SK-N-SH treated with all-trans-retinoic acid at 6 μM for 48 hours (cell line): Measurements from ENCODE around the gene WAC.

ENCODE experiments used
- ARNTL ChIP-seq: fragments of 450-650 bp; formaldehyde crosslinking; IDR thresholded peaks from 2 replicates; pipeline ENCODE4 v1.5.0; 2020; ENCODE audit warnings: low read depth, mild to moderate bottlenecking, moderate library complexity, borderline replicate concordance
- CSRNP3 ChIP-seq: fragments of 250-450 bp; sonication (Bioruptor Pico); IDR thresholded peaks from 2 replicates; pipeline ENCODE4 v1.5.1; 2021; ENCODE audit warnings: mild to moderate bottlenecking, moderate library complexity
- GLIS3 ChIP-seq: fragments of 250-450 bp; sonication (Bioruptor Pico); IDR thresholded peaks from 2 replicates; pipeline ENCODE4 v1.5.0; 2020; ENCODE audit warnings: mild to moderate bottlenecking, moderate library complexity
- PATZ1 ChIP-seq: fragments of 250-450 bp; sonication (Bioruptor Pico); IDR thresholded peaks from 2 replicates; pipeline ENCODE4 v1.8.0; 2020; ENCODE audit warnings: mild to moderate bottlenecking, moderate library complexity, borderline replicate concordance
- RARB ChIP-seq: fragments of 250-450 bp; sonication (Bioruptor Pico); IDR thresholded peaks from 2 replicates; pipeline ENCODE4 v1.8.0; 2021; ENCODE audit warnings: mild to moderate bottlenecking, moderate library complexity
- ZNF70 ChIP-seq: fragments of 450-650 bp; formaldehyde crosslinking; IDR thresholded peaks from 2 replicates; pipeline ENCODE4 v1.5.0; 2020; ENCODE audit warnings: mild to moderate bottlenecking, moderate library complexity
- ZNF8 ChIP-seq: fragments of 450-650 bp; formaldehyde crosslinking; IDR thresholded peaks from 2 replicates; pipeline ENCODE4 v1.5.0; 2020; ENCODE audit warnings: mild to moderate bottlenecking, moderate library complexity
- TF ChIP-seq, protein P1 (sequence below): fragments of 250-450 bp; sonication (Bioruptor Pico); IDR thresholded peaks from 2 replicates; pipeline ENCODE4 v1.5.1; 2020; ENCODE audit warnings: low read depth, mild to moderate bottlenecking, moderate library complexity

GRCh38 chr10:28533571-28534304 is 820 bp downstream of the WAC start:
- TF ChIP-seq, protein P1, sequence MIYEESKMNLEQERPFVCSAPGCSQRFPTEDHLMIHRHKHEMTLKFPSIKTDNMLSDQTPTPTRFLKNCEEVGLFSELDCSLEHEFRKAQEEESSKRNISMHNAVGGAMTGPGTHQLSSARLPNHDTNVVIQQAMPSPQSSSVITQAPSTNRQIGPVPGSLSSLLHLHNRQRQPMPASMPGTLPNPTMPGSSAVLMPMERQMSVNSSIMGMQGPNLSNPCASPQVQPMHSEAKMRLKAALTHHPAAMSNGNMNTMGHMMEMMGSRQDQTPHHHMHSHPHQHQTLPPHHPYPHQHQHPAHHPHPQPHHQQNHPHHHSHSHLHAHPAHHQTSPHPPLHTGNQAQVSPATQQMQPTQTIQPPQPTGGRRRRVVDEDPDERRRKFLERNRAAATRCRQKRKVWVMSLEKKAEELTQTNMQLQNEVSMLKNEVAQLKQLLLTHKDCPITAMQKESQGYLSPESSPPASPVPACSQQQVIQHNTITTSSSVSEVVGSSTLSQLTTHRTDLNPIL (CRISPR knock-in tag) = no peak
- TF ChIP-seq ARNTL (CRISPR knock-in tag) (no peak), GLIS3 (CRISPR knock-in tag) (no peak), ZNF70 (CRISPR knock-in tag) (no peak), RARB (CRISPR knock-in tag) (no peak), PATZ1 (peak; percentile 50; the same call in 1 of the 2 replicates), ZNF8 (no peak), CSRNP3 (no peak)
